Trophoblast cell (in vitro differentiated cells and primary cell): ENCODE data around the gene PEX5.
"Not testable (repeated sequence)": the region's sequence is repeated elsewhere in the genome, so short reads cannot be mapped to it uniquely, and the experiment has no call there.

Experiments
- DNase-seq, 2 donors: peaks; one replicate each; pipeline ENCODE4 v3.0.0-alpha.2; 2016
- H2AFZ ChIP-seq: 2 replicates; pipeline ENCODE4 v1.6.1; 2013; ENCODE audit warnings: low read length, moderate library complexity, mild to moderate bottlenecking; ENCODE audit not compliant: insufficient read depth, poor library complexity
- H2AK5ac ChIP-seq: 2 replicates; pipeline ENCODE4 v1.6.1; 2013; ENCODE audit warnings: mild to moderate bottlenecking, low read length
- H2BK120ac ChIP-seq: 2 replicates; pipeline ENCODE4 v1.6.1; 2013; ENCODE audit warnings: low read length, mild to moderate bottlenecking, moderate library complexity; ENCODE audit not compliant: insufficient read depth, poor library complexity
- H2BK12ac ChIP-seq: 2 replicates; pipeline ENCODE4 v1.6.1; 2013; ENCODE audit warnings: mild to moderate bottlenecking, low read length, moderate library complexity
- H2BK5ac ChIP-seq: 2 replicates; pipeline ENCODE4 v1.6.1; 2013; ENCODE audit warnings: low read length, low read depth, moderate library complexity, mild to moderate bottlenecking; ENCODE audit not compliant: poor library complexity
- H3K14ac ChIP-seq: 2 replicates; pipeline ENCODE4 v1.6.1; 2013; ENCODE audit warnings: mild to moderate bottlenecking, low read length
- H3K18ac ChIP-seq: 2 replicates; pipeline ENCODE4 v1.6.1; 2013; ENCODE audit warnings: mild to moderate bottlenecking, low read length
- H3K23ac ChIP-seq: 2 replicates; pipeline ENCODE4 v1.6.1; 2013; ENCODE audit warnings: low read length
- H3K27ac ChIP-seq: 2 replicates; pipeline ENCODE4 v1.5.1; 2013; ENCODE audit warnings: low read depth, mild to moderate bottlenecking, inconsistent platforms, low read length, moderate library complexity
- H3K27me3 ChIP-seq: 2 replicates; pipeline ENCODE4 v1.6.1; 2013; ENCODE audit warnings: inconsistent platforms, mild to moderate bottlenecking, low read length, moderate library complexity; ENCODE audit not compliant: insufficient read depth
- H3K36me3 ChIP-seq, 2 experiments: 1 replicate in 1 of 2; 2 replicates in 1 of 2; pipeline ENCODE4 v1.6.1; 2013; ENCODE audit warnings: low read length in 2 of 2, mild to moderate bottlenecking in 2 of 2, moderate library complexity in 1 of 2; ENCODE audit not compliant: insufficient read depth in 2 of 2, control insufficient read depth in 1 of 2
- H3K4ac ChIP-seq: 2 replicates; pipeline ENCODE4 v1.6.1; 2013; ENCODE audit warnings: low read depth, mild to moderate bottlenecking, low read length, moderate library complexity
- H3K4me1 ChIP-seq, 2 experiments: 1 replicate in 1 of 2; 2 replicates in 1 of 2; pipeline ENCODE4 v1.6.1; 2013; ENCODE audit warnings: low read length in 2 of 2, mild to moderate bottlenecking in 2 of 2, moderate library complexity in 1 of 2; ENCODE audit not compliant: insufficient read depth in 2 of 2, control insufficient read depth in 1 of 2
- H3K4me2 ChIP-seq: 2 replicates; pipeline ENCODE4 v1.6.1; 2013; ENCODE audit warnings: inconsistent platforms, mild to moderate bottlenecking, low read length, moderate library complexity
- H3K4me3 ChIP-seq: 2 replicates; pipeline ENCODE4 v1.5.1; 2013; ENCODE audit warnings: mild to moderate bottlenecking, low read depth, low read length, inconsistent platforms
- H3K79me1 ChIP-seq: one replicate; pipeline ENCODE4 v1.6.1; 2013; ENCODE audit warnings: low read length
- H3K79me2 ChIP-seq: 2 replicates; pipeline ENCODE4 v1.6.1; 2013; ENCODE audit warnings: low read length, mild to moderate bottlenecking; ENCODE audit not compliant: control insufficient read depth, insufficient read depth, poor library complexity
- H3K9ac ChIP-seq: 2 replicates; pipeline ENCODE4 v1.6.1; 2013; ENCODE audit warnings: mild to moderate bottlenecking, low read length
- H3K9me3 ChIP-seq: 2 replicates; pipeline ENCODE4 v1.6.1; 2013; ENCODE audit warnings: low read depth, mild to moderate bottlenecking, control low read depth, inconsistent platforms, low read length; ENCODE audit not compliant: insufficient read depth
- H4K12ac ChIP-seq: 2 replicates; pipeline ENCODE4 v1.6.1; 2013; ENCODE audit warnings: low read depth, mild to moderate bottlenecking, low read length, moderate library complexity
- H4K8ac ChIP-seq: 2 replicates; pipeline ENCODE4 v1.6.1; 2013; ENCODE audit warnings: low read depth, mild to moderate bottlenecking, low read length, moderate library complexity
- H4K91ac ChIP-seq: one replicate; pipeline ENCODE4 v1.6.1; 2013; ENCODE audit warnings: low read depth, mild to moderate bottlenecking, low read length, moderate library complexity
- WGBS: extraction: QIAGEN DNeasy Blood & Tissue Kit; methylation state at CpG from one replicate; pipeline ENCODE4 v1.1.7; 2013; ENCODE audit warnings: missing lambda C conversion rate; ENCODE audit not compliant: insufficient read length, insufficient coverage; ENCODE audit errors: extremely low coverage; 5-methylcytosine and 5-hydroxymethylcytosine counted together

PEX5 gene

GRCh38 chr12:7251328-7251996 lies 62.0 kb downstream of the PEX5 start:
- not testable (repeated sequence) for H3K27me3 ChIP-seq, H2AK5ac ChIP-seq
- no CpG with 5 or more reads among the region's 22 CpGs for WGBS

GRCh38 chr12:7259060-7259459 lies 69.6 kb downstream of the PEX5 start:
- no peak overlapping the region for H2BK120ac ChIP-seq
- H3K14ac ChIP-seq = no peak overlapping the region
- no peak overlapping the region for H3K18ac ChIP-seq
- no peak overlapping the region for H3K4ac ChIP-seq
- no peaks in the 10 kb centered on the region for H3K27me3 ChIP-seq
- H3K79me2 ChIP-seq = no peaks in the 10 kb centered on the region
- no peak overlapping the region for H3K4me2 ChIP-seq
- no peak for DNase-seq
- no peak overlapping the region for H2AFZ ChIP-seq
- no peaks in the 10 kb centered on the region for H3K4me1 ChIP-seq
- H3K9me3 ChIP-seq = no peaks in the 10 kb centered on the region
- no peaks in the 10 kb centered on the region for H3K79me1 ChIP-seq
- no peak overlapping the region for H2BK5ac ChIP-seq
- WGBS = no CpG with 5 or more reads among the region's 1 CpG
- H4K12ac ChIP-seq = no peak overlapping the region
- H4K91ac ChIP-seq = no peak overlapping the region
- H2BK12ac ChIP-seq = no peak overlapping the region
- H3K9ac ChIP-seq = no peak overlapping the region
- no peak overlapping the region for H2AK5ac ChIP-seq
- H3K36me3 ChIP-seq = no peaks in the 10 kb centered on the region
- H3K4me3 ChIP-seq = no peak overlapping the region
- no peak overlapping the region for H4K8ac ChIP-seq
- H3K27ac ChIP-seq = no peak overlapping the region
- no peak overlapping the region for H3K23ac ChIP-seq

More at GRCh38 chr12:7251328-7251996, 62.0 kb downstream of the PEX5 start:
- DNase-seq, H4K12ac ChIP-seq, H3K36me3 ChIP-seq, H3K23ac ChIP-seq, H3K4me1 ChIP-seq, H2BK12ac ChIP-seq, H2BK5ac ChIP-seq, H3K79me2 ChIP-seq, H4K91ac ChIP-seq, H3K4me2 ChIP-seq, H3K14ac ChIP-seq, H4K8ac ChIP-seq, H2AFZ ChIP-seq, H3K4me3 ChIP-seq, H3K18ac ChIP-seq, H3K4ac ChIP-seq, H3K79me1 ChIP-seq, H3K9ac ChIP-seq, H2BK120ac ChIP-seq, H3K9me3 ChIP-seq, H3K27ac ChIP-seq: not testable (repeated sequence)
